Kidney (tissue), 14 donors: ENCODE data around the gene ST14. TPM values are rescaled to one million over a fixed set of nuclear protein-coding genes. Genes with fewer than 3 reads are reported as not detected.
A peak's percentile ranks its signal among the peaks of the same experiment; 100 is the strongest.

Experiments used
- DNase-seq, 5 donors: peaks; one replicate each; pipeline ENCODE4 v3.0.0-alpha.2; 2013 to 2020
- FAIRE-seq: peaks from 2 replicates; lab custom pipeline; 2012; peaks lifted over from hg19 to GRCh38; lab: Jason Lieb, UNC
- H3K27ac ChIP-seq, 2 donors: one replicate each; pipeline ENCODE4 v1.7.0; 2013; ENCODE audit warnings: low read depth in 2 of 2, low read length in 2 of 2, inconsistent platforms in 1 of 2
- H3K27me3 ChIP-seq: one replicate; pipeline ENCODE4 v1.7.1; 2013; ENCODE audit warnings: low read length, inconsistent platforms; ENCODE audit not compliant: control insufficient read depth, insufficient read depth
- H3K36me3 ChIP-seq, 3 donors: one replicate each; pipeline versions ENCODE4 v1.7.0 to v1.7.1; 2013; ENCODE audit warnings: low read length in 3 of 3, control low read depth in 1 of 3, inconsistent platforms in 1 of 3; ENCODE audit not compliant: insufficient read depth in 3 of 3, control insufficient read depth in 2 of 3
- H3K4me1 ChIP-seq, 3 donors: one replicate each; pipeline versions ENCODE4 v1.7.0 to v1.7.1; 2013; ENCODE audit warnings: low read length in 3 of 3, inconsistent platforms in 1 of 3, low read depth in 1 of 3; ENCODE audit not compliant: control insufficient read depth in 2 of 3, insufficient read depth in 2 of 3
- H3K4me3 ChIP-seq, 3 donors: one replicate each; pipeline versions ENCODE4 v1.7.0 to v1.8.1; 2013; ENCODE audit warnings: low read length in 3 of 3, control low read depth in 1 of 3, inconsistent platforms in 1 of 3
- H3K9ac ChIP-seq, 3 donors: one replicate each; pipeline versions ENCODE4 v1.7.0 to v1.7.1; 2013; ENCODE audit warnings: low read length in 3 of 3, control low read depth in 1 of 3, inconsistent platforms in 1 of 3
- H3K9me3 ChIP-seq, 3 donors: one replicate each; pipeline versions ENCODE4 v1.7.0 to v1.7.1; 2013; ENCODE audit warnings: low read length in 3 of 3, control low read depth in 1 of 3, inconsistent platforms in 1 of 3; ENCODE audit not compliant: control insufficient read depth in 2 of 3, insufficient read depth in 1 of 3
- intact Hi-C: fragments of 100-400 bp; cut with DNase I; formaldehyde crosslinking; loops from one replicate; pipeline ENCODE4 v1.11.1; 2022
- polyA plus RNA-seq: library from polyadenylated mRNA; stranded (reverse); fragments of 350-450 nt; fragmentation: Illumina TruSeq; extraction: RNeasy Lipid Tissue Mini Kit (QIAGEN cat#74804); gene quantifications from one replicate; pipeline ENCODE4 v1.2.3, GENCODE V29; 2014; ENCODE audit warnings: low read depth, low replicate concordance; ENCODE audit not compliant: insufficient read depth
- total RNA-seq: library from RNA; stranded (reverse); fragmentation: NEBNext Ultra II Directional; extraction: Animal tissue kit (Norgen Biotek cat#: 25700); gene quantifications from one replicate; pipeline ENCODE4 v1.2.1, GENCODE V29; 2021
- TF ChIP-seq, protein P1 (sequence below): IDR thresholded peaks from 3 replicates; pipeline ENCODE4 v1.5.1; 2012; ENCODE audit warnings: mild to moderate bottlenecking, moderate library complexity, borderline replicate concordance; ENCODE audit not compliant: insufficient read depth; ENCODE audit errors: extremely low read depth
- donor health status: control.
- donor health status: control.
- donor health status: control.
- donor health status: control.
- donor health status: control.
- donor health status: DM: yes; HTN: yes; CAD: no.
- donor health status: Normal renal cell carcinoma (clear cell type).

ST14 gene
- total and polyA plus RNA-seq, 2 donors from 2014 or later = 59.3 to 139 TPM

DNA sequence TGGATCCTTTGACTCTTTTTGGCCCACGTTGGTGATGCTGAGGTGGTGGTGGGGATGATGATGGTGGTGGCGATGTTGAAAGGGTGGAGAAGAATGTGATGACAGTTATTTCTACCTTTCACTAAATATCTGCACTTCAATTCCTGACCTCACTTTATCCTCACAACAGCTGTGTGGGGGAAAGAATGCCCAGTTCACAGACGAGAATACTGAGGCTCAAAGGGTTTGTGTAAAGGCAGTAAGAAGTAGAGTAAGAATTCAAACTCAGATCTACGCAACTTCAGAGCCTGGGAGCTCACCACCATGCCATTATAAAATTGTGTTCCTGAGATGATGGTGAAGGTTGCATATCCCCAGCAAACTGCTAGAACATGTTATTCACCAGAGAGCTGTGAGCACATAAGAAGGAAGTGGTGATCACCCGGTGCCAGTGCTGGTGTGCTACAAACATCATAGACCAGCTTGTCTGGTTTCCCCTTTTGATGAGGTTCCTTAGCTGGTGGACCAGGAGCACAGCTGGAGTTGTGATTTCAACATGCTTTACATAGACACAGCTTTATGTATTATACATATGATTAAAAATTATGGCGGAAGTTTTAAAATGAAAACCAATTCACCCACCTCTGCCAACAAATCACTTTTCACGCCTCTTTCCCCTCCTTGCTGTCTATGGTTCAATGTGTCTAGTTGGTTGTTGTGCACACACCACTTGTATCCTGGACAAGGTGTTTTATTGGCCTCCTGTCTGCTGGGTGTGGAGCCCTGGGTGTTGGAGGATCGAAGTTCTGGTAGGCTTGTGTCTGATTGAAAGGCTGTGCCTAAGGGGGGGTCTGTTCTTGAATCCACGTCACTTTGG, 6.2 kb downstream of the ST14 start:
- DNase-seq (no peak), FAIRE-seq (no peak)
- no peak overlapping the region for H3K9ac ChIP-seq
- no peak overlapping the region for H3K4me3 ChIP-seq
- H3K27me3 ChIP-seq = no peaks in the 10 kb centered on the region
- peaks cover 0 to 33% (median 21%) of the 10 kb centered on the region in 3 donors for H3K4me1 ChIP-seq
- peak overlapping the region; percentile 26 to 51 for H3K27ac ChIP-seq
- H3K9me3 ChIP-seq = no peaks in the 10 kb centered on the region
- TF ChIP-seq, protein P1, sequence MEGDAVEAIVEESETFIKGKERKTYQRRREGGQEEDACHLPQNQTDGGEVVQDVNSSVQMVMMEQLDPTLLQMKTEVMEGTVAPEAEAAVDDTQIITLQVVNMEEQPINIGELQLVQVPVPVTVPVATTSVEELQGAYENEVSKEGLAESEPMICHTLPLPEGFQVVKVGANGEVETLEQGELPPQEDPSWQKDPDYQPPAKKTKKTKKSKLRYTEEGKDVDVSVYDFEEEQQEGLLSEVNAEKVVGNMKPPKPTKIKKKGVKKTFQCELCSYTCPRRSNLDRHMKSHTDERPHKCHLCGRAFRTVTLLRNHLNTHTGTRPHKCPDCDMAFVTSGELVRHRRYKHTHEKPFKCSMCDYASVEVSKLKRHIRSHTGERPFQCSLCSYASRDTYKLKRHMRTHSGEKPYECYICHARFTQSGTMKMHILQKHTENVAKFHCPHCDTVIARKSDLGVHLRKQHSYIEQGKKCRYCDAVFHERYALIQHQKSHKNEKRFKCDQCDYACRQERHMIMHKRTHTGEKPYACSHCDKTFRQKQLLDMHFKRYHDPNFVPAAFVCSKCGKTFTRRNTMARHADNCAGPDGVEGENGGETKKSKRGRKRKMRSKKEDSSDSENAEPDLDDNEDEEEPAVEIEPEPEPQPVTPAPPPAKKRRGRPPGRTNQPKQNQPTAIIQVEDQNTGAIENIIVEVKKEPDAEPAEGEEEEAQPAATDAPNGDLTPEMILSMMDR = no peak
- no peaks in the 10 kb centered on the region for H3K36me3 ChIP-seq
- intact Hi-C loops = no loop called here

DNA sequence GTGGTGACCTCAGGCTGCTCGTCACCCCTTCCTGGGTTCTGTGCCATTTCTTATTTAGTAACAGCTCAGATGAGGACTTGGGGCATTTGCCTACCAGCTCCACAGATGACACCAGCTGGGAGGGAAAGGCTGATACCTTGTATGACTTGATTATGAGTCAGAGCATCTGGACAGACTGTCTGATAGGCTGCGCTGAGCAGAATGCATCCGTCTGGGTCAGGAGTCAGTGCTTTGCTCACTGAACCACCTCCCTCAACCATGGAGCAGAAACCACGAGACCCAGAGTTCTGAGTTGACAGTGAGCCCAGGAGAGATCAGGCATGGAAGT, 6.8 kb downstream of the ST14 start:
- H3K4me1 ChIP-seq = peaks cover 0 to 28% (median 21%) of the 10 kb centered on the region in 3 donors
- H3K27ac ChIP-seq = peak overlapping the region; percentile 26 to 51
- no peaks in the 10 kb centered on the region for H3K9me3 ChIP-seq
- no peaks in the 10 kb centered on the region for H3K27me3 ChIP-seq
- H3K36me3 ChIP-seq = no peaks in the 10 kb centered on the region
- intact Hi-C loops = no loop called here
- DNase-seq (peak in 4 of 5 donors; percentile 61 to 76 (median 68)), FAIRE-seq (peak; percentile 79)
- H3K4me3 ChIP-seq = no peak overlapping the region
- H3K9ac ChIP-seq = no peak overlapping the region
- TF ChIP-seq, protein P1 = no peak

DNA sequence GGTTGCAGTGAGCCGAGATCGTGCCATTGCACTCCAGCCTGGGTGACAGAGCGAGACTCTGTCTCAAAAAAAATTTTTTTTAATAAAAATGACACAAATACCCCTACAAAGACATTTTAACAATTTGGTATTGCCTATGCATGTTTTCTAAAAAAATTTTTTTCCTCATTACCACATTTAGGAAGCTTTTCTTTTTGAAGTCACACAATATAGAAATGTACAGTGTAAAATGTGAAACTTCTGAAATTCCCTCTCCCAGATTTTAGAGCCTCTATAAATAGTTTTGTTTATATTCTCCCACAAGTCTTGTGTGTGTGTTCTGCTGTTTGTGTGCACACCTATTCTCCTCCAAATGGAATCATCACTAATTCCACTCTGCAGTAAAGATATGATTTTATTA, 7.6 kb downstream of the ST14 start:
- Histone ChIP-seq H3K4me1 (peaks cover 0 to 25% (median 15%) of the 10 kb centered on the region in 3 donors), H3K27ac (peak overlapping the region in 1 of 2 donors; percentile 59), H3K9ac (no peak overlapping the region), H3K4me3 (no peak overlapping the region), H3K36me3 (no peaks in the 10 kb centered on the region), H3K9me3 (no peaks in the 10 kb centered on the region), H3K27me3 (no peaks in the 10 kb centered on the region)
- intact Hi-C loops = no loop called here
- FAIRE-seq (no peak), DNase-seq (no peak)
- TF ChIP-seq, protein P1 = no peak
